Activated CD4-positive, alpha-beta T cell treated with anti-CD3 and anti-CD28 coated beads for 48 hours (primary cell): Measurements from ENCODE around the gene PROX1.

Source experiments
- DNase-seq: peaks from one replicate; pipeline ENCODE4 v3.0.0-alpha.2; 2020

The PROX1 gene, protein sequence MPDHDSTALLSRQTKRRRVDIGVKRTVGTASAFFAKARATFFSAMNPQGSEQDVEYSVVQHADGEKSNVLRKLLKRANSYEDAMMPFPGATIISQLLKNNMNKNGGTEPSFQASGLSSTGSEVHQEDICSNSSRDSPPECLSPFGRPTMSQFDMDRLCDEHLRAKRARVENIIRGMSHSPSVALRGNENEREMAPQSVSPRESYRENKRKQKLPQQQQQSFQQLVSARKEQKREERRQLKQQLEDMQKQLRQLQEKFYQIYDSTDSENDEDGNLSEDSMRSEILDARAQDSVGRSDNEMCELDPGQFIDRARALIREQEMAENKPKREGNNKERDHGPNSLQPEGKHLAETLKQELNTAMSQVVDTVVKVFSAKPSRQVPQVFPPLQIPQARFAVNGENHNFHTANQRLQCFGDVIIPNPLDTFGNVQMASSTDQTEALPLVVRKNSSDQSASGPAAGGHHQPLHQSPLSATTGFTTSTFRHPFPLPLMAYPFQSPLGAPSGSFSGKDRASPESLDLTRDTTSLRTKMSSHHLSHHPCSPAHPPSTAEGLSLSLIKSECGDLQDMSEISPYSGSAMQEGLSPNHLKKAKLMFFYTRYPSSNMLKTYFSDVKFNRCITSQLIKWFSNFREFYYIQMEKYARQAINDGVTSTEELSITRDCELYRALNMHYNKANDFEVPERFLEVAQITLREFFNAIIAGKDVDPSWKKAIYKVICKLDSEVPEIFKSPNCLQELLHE

DNA sequence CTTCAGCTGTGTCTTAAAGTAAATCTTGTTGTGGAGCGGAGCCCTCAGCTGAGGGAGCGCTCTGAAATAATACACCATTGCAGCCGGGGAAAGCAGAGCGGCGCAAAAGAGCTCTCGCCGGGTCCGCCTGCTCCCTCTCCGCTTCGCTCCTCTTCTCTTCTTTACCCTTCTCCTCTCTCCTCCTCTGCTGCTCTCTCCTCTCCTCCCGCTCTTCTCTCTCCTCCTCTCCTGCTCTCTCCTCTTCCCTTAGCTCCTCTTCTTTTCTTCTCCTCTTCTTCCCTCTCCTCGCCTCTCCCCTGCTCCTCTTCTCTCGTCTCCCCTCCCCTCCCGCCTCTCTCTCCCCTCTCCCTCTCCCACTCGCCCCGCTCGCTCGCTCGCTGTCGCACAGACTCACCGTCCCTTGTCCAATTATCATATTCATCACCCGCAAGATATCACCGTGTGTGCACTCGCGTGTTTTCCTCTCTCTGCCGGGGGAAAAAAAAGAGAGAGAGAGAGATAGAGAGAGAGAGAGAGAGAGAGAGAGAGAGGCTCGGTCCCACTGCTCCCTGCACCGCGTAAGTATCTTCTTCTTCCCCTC lies at the start of gene PROX1:
PROX1 (plus strand) TSS at position 47 of the 580 bp plus-strand sequence. CDS start 8,563 bp downstream, outside the sequence.
- DNase-seq, result peak; percentile 57

DNA sequence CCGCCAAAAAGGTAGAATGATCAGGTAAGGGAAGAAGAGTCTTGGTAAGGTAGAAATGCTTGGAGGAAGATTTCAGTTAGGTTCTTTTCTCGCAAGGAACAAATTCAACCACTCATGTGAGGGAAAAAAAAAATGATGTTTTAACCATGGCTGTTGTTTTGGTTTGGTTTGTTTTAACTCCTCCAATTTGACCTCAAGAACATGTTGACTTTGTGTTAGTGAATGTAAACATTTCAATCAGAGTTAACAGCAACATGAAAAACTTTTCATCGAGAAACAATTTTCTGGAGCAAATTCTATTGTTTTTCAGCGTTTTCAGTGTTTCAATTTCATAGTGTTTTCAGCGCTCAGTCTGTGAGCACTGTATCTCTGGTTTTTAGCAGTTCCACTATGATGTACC lies 49.0 kb upstream of the PROX1 start:
- DNase-seq, result no peak

DNA sequence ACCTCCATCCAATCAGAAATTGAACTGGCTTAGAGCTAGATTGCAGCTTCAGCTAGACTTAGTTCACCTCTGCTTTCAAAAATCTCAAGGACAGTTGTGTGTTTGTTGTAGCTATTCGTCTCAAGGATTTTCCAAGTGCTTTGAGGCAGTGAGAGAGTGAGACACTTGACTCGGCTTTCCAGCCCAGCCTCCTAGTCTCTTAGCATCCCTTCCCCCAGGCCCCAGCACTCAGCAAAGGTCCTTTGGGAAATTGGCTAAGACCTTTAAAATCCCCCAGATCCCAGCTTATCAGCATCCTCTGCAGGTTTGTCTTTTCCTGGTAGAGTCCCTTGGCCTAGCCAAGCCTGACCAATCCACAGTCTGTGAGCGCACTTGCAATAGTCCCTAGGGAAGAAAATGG lies 47.9 kb upstream of the PROX1 start:
- no peak for DNase-seq

DNA sequence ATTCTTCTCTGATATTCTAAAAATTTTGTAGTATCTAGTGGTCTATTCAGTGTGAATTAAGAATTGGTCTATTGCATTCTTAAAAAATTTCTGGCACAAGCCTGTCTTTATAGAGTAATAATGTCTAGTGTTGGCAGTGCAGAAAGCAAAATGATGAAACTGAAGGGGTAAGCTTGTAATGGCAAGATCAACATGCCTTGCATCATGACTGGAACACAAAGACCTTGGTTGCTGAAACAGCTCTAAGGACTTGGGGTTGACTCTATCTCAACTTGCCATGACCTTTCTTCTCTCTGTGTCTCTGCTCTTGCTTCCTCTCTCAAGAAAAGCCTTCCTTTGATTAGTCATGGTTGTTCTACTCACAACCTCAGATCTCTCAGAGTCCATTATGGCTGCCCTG lies 46.8 kb upstream of the PROX1 start:
- DNase-seq, result no peak

DNA sequence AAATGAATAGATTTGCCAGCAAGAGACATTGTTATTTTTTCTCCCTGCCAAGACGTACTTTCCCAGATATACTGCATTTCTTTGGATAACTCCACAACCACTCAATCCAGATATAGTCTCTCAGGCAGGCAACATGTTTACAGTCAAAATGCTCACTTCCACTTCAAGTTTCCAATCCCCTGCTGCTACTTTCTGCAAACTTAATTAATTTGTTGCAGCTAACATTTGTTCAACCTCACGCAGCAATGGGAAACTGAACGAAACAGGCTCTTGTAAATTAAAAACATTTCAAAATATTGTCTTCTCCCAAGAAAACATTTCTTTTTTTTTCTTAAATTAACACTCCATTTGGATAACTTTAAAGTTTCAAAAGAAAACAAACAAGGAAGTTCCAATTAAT lies 45.7 kb upstream of the PROX1 start:
- DNase-seq, result no peak

DNA sequence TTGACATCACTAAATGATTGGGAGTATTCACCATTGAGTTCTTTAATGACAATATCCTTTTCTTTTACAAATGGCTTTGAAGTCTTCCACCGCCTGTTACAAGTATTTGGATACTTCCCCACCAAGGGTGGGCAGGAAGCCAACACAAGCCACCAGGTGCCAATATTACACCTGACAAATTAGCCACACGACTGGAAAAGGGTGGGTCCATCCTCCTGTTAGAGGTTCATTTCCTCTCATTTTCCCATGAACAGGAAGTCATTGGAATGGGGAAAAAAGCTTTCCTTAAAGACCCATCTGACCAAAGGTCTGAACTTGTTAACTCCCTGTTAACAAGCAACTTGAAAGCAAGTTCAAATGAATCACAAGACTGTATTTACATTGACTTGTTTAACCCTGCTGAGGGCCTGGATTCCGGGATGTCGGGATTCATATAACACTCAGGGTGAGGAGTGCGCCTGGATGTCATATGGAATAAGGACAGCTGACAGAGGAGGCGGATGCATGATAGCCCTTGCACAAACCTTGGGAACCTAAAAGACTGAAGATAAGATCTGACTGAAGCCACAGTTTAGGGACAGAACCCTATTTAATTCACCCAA lies 40.5 kb upstream of the PROX1 start:
- DNase-seq, result no peak

DNA sequence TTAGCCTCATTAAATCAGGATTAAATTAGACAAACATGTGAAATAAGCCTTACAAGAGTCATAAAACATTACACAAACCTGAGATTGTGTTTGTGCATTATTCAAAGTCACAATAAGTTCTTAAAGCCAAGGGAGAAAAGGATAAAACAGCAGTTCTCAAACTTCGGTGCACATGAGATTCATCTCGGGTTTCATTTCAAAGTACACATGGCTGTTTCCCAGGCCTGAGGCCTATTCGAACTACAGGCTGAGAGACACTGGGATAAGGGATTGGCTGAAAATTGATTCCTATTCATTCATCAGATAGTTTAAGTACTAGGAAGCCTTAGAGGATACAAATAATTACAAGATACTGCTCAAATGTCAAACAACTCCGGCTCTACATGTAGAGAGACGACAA lies 35.9 kb upstream of the PROX1 start:
- DNase-seq, result no peak

DNA sequence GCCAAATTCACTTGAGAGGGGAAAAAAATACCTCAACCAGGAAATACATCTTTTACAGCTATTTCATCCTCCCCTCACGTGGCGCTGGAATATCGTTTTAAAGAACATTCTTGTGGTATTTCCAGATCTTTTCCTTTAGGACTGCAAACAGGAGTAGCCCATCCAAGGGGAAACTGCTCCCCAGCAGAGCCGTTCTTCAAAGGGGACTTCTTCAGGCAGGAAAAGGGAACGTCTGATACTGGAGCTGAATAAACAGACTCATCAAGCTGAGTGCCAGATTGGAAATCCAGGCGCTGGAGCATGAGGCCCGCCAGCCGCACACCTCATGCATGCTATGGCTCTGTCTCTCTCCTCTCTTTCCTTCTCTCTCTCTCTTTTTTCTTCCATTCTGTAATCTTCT lies 34.0 kb upstream of the PROX1 start:
- DNase-seq, result no peak

DNA sequence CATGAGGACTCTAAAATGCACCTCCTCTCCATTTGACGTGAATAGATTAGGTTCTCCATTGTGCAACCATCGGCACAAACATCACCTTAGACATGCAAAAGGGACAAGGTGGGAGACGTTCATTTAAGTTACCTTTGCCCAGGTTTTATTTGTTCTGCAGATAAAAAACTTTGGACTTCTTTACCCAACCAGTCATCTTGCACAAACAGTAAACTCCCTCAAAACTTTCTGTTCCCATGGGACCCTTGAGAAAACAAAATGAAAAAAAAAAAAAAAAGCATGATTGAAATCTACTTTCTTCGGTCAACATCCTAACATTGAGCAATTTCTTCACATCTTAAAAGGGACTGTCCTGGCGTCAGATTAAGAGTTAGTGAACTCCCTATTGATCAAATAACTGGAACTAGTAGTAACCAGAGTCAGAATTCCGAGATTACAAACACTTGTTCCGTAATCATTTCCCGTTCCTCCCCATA lies 31.4 kb upstream of the PROX1 start:
- no peak for DNase-seq

DNA sequence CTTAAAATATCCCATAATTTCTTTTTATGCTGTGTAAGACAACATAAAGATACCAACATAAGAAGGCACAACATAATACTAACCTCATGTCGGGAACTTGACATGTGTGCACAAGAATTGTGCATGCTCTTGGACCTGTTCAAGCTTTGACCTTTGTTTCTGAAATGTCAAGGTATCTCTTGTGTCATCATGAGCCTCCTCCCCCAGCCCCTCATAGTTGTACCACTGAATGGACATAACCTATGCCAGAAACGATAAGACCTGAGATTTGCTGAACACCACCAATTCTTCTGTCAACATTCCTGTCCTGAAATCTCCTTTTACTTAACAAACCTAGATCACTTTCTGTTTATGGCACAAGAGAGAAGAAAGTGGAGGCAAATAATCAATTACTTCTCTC lies 29.4 kb upstream of the PROX1 start:
- no peak for DNase-seq

DNA sequence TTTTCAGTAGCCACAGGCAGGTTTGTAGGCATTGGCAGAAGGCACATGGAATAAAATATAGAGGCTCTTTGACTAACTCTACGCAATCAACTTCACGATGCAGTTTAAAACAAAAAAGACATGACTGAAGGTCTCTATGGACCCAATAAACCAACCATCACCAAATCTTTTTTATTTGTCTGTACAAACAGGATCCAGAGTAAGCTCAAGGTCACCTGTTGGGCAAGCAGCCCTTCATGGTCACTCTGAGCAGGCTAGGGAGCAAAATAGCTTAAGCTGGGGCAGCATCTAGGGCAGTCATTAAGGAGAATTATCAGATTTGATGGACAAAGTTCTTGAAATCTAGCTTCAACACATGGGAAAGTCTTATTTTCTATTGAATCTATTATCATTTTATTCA lies 26.8 kb upstream of the PROX1 start:
- DNase-seq, result no peak

DNA sequence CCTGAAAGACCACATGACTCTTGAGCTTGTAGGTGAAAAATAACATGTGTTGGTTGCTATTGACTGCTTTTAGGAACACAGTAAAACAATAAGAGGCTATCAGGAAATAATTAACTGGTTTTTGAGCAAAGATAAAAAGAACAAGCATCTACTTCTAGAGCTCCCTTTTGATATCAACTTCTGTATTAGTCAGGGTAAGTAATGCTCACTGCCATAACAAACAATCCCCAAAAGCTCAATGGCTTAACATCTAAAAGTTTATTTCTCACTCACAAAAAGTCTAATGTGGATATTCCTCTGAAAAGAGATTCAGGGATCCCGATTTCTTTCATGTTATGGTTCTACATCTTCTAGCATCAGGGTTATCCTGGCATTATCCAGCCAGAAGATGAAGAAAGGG lies 25.3 kb upstream of the PROX1 start:
- DNase-seq, result no peak

DNA sequence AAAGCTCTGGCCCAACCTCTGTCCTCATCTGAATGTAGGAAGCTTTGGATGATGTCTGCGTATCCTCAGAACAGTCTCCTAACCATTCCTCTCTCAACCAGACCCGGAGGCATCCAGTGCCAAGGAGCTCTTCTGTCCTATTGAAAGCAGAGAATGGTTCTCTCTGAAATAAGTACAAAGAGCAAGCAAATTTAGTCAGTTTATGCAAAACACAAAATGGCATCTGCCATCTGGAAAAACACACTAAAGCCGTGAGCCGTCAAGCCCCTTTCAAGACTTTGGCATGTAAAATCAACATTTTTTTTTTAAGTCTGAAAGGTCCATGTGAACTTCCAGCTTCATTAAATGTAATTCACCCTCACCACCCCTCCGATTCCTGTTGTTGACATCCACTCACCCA lies 21.7 kb upstream of the PROX1 start:
- DNase-seq, result no peak

DNA sequence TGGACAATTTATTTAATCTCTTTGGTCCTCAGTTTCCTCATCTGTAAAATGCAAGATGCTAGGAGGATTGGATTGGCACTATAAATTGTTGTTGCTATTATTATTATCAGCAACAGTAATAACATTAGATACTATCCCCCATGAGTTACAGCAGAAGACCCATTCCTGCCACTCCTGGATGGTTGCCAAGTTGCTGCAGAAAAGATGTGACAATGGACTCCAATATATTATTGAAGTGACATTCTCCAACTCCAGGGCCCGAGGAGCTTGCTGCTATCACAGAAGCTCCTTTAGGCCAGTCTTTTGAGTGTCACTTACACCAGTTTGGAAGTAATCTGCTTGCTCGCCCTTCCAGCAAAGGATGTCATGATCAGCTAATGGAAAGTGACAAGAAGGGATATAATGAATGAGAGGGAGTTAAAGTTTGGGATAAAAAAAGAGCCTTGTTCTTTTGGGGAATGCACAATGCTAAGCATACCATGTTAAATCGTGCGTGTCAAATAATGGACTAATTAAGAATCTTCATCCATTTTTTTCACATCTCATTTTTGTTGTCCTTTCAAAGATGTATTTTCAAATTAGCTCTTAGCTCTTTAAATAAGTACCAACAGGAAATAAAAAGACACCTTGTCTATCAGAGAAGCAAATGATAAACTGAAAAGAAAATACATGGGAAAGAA lies 19.5 kb upstream of the PROX1 start:
- no peak for DNase-seq

DNA sequence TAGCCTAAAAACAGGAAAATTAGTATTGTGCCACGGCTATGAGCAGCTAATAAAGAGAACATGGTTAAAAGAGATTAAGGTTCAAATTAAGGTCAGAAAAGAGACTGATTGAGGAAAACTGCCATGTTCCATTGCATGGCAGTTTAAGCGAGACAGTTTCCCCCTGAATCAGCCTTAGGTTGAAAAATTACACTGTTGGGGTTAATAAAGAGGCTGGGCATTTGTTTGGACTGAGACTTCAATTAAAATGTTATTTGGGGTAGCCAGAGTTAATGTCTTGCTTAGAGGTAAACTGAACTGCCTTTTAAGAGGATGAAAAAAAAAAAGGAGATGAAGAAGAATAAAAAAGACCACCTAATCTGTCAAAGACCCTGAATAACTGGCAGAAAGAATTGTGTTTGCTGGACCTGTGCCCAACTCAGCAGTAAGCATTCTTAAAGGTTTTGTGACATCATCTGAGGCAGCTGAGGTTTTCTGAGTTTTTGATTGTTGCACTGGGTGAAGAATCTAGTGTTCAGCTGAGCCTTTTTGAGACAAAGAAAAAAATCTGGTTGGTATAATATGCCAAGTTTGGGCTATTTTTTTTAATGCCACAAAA lies 17.7 kb upstream of the PROX1 start:
- no peak for DNase-seq

DNA sequence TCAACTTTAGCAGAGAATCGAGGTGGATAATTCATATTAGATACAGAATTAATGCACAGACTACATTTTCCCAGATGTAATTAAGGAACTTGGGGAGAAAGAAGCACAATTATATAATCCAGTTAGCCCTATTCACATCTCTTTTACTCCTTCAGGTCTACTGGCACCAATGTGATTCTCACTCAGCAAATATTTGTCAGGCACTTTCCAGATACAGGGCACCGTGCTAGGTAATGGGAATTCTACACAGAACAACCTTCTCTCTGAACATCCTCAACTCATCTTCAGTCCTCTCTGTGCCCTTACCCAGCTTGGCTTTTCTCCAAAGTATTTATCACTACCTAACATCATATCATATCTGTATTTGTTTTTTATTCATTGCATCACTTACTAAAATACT lies 15.6 kb upstream of the PROX1 start:
- DNase-seq, result no peak

DNA sequence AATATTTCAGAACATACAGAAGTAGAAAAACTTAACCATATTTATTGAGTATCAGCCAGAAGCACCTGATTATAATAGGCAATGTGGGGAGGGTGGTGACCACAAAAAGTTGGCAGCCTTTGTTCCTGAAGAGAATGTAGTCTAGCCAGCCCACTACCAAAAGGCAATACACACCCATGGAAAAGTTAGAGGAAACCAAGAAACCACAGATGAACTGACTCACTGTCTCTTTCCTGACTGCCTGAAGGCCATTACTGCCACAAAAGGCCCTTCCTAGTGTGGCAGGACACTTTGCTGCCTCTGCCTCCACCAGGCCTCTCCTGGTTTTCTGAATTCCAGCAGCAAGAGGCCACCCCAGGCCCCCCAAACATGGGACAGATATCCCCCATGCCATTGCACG lies 14.6 kb upstream of the PROX1 start:
- no peak for DNase-seq

DNA sequence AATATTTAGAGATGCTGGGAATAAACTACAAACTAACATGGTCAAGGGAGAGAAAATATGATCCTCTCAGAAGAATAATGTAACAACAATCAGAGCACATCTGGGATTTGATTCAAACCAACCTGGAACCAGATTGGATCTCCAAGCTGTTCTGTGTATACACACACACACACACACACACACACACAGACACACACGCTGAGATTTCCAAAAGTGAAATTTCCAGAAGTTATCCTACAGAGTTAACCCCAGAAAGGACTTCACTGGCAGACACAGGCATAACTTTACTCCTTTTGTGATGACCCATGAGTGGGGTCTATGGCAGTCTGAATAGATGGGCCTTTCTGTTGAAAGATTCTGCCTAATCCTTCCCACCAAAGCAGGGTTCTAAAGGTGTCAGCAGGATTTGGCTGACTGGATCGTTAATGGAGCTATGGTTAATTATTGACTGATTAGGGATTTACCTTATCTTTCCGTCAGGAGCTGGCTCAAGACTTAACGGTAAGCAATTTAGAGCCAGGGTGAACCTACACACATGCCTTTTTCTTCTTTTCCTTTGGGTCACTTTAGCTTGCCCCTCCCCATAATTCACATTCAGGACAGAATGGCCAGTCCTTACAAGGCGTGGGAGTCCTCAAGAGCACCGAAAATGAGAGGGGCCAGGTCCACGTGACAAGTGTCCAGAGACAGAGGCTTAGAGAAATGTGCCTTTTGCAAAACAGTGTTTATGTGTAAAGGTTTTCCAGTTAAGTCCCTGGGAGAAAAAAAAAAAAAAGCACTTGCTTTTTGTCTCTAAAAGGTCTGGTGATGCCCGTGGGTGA lies 10.9 kb upstream of the PROX1 start:
- DNase-seq, result no peak

DNA sequence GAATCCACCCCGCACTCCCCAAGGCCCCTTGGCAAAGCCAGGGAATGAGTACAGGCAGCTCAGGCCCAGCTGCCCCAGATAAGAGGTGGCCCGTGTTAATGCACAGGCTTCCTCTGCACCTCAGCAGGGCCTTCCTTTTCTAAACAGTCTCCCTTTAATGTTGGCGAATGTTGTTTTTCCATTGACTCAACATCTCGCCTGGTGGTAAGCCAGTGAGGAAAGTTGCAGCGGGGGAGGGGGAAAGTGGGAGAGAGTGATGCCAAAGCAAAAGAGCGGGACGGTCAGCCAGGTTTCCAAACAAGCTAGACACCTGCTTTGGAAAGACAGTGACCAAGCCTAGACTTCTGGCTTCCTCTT lies 10.3 kb upstream of the PROX1 start:
- DNase-seq, result no peak

DNA sequence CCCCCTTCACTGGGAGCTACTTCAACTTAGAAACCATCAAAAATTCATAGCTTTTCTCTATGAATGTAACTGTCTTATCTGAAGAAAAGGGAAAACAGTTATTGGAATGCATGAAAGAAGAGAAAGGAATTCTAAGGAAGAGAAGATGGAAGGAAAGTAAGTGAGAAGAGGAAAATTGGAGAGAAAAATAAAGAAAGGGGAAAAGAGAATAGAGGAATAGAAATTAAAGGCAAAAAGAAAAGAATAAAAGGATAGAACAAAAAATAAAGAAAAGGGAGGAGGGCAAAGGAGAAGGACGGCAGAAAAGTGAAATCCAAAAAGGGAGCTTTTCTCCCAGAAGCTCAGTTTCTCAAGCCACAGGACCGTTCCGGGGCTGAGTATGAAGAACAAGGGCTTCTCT lies 9.9 kb upstream of the PROX1 start:
- DNase-seq, result no peak

DNA sequence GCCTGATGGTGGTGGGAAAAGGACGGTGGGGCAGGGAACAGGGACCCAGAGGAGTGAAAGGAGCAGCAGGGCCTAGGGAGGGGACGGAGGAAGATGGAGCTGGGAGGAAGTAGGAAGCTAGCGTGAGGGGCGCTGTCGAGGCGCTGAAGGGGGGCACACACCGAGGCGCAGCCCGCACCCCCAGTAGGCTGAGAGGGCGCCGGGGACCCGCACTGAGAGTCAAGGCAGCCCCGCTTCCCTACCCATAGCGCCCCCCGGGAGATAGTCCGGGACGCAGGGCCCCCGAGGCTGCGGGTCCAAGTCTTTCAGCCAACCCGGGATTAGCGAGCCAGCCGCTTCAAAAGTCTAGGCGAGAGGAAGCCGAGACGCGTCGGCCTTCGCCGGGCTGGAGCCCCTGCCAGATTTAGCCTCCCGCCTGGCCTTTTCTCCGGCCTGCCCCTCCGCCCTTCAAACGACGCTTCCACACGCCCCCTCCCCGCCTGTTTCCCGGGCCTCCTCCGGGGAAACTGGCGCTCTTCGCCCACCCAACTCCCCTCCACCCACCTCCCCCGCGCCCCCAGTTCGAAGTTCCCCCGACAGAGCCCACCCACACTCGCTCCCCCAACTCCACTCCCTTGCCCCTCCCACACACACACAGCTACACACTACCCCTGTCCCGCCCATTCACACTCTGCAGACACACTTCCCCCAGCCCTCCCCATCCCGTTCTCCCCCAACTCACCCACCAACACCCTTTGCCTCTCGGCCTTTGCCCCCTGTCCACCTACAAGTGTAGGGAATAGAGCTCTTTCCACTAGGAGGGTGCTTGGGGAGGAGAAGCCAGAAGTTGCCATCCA lies 7.8 kb upstream of the PROX1 start:
- DNase-seq, result no peak
